Astrocyte of the hippocampus (primary cell): ENCODE measurements around the gene EHHADH.
"Not testable (repeated sequence)": the region's sequence is repeated elsewhere in the genome, so short reads cannot be mapped to it uniquely, and the experiment has no call there.

ENCODE experiments used
- DNase-seq: peaks from one replicate; pipeline ENCODE4 v3.0.0; 2011; ENCODE audit warnings: low read depth, low spot score

The EHHADH gene

DNA sequence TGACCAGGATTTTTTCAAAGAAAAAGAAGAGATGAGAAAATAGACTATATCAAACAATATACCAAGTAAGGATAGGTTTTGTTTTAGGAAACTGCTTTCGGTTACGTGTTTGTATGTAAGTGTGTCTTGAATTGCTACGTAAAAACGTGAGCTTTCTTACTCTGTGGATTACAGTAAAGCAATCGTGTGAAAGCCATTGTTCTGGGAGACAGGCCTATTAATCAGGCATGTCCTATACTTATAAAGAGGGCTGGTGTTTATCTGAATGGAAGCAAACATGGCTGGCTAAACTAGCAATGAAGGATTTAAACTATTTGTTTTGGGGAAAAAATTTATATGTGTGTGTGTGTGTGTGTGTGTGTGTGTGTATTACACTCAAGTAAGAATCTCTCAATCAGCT lies 2.6 kb downstream of the EHHADH start:
- peak; percentile 16 for DNase-seq

- peak; percentile 23 for DNase-seq
Measured at GRCh38 chr3:185250653-185251052, 3.2 kb downstream of the EHHADH start.

DNA sequence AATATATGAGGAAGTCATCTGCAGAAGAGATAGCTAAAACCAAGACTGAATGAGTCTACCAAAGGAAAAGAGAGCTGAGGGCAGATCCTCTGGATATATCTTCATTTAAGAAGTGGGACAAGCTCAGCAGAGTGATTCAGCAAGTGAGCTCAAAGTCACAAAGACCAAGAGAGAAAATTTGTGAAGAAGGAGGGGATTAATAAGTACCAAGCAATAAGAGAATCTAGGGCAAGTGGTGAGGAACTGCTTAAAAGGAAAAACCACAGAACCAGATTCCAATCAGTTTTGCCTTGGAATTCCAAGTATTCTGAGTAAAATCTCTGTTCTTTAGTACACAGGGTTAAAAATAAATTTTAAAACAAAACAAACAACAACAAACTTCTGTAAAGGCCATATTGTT lies 3.6 kb downstream of the EHHADH start:
- DNase-seq: peak; percentile 66

DNA sequence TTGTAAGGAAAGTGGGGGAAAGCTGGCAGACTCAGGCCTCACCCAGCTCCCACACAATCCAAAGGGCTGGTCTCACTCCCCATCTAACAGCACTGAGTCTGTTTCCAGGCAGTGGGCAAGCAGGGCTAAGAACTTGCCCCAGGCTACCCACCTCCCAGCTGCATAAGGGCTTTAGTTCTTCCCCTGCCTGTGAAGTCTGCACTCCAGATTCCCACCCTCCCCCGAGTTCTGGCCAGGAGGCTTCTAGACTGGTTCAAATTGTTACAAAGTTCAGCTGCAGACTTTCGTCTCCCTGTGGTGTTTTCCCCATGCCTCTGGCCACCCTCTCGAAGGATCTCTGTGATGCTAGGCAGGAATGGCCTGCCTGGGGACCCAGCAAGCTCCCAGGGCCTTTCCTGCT lies 11.2 kb downstream of the EHHADH start:
- no peak for DNase-seq

DNA sequence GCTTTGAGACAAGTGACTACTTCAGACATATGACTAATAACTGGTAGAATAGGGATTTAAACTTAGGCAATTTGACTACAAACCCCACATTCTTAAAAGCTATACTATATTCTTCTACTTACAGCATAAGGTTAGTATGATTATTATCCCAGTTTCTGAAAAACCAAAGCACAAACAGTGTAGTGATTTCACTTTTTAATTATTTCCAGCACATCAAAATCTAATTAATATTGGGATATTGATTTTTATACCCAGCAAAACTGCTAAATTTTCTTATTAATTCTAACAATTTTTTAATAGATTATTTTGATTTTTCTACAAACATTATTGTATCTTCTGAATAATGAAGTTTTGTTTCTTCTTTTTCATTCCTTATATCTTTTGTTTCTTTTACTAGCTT lies 16.9 kb downstream of the EHHADH start:
- DNase-seq: no peak

DNA sequence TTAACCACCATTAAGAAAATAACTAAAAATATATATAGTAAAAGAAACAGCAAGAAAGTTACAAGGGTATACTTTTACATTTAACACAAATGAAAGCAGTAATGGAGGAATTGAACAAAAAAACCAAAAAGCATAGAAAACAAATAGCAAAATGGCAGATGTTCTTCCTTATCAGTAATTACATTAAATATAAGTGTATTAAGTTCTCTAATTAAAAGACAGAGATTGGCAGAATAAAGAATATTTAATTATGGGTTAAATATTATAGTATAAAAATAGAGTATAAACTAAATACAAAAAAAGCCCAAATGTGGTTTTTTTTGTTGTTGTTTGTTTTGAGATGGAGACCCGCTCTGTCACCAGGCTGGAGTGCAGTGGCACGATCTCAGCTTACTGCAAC lies 20.5 kb downstream of the EHHADH start:
- DNase-seq: no peak

GRCh38 chr3:185226526-185226925 lies 27.3 kb downstream of the EHHADH start:
- not testable (repeated sequence) for DNase-seq

GRCh38 chr3:185225523-185225922 lies 28.3 kb downstream of the EHHADH start:
- peak; percentile 75 for DNase-seq

DNA sequence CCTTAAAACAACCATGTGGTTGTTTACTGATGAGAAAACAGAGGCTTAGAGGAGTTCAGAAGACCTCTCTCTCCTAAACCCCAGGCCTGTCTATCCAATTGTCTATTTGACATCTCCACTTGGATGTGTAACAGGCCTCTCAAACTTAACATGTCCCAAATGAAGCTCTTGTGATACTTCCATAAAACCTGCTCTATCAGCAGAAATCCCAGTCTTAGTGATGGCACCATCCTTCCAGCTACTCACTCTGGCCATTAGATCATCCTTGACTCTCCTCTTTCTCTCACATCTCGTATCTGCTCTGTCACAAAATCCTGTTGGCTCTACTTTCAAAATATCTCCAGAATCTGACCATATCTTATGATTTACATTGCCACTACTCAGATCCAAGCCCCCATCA lies 28.8 kb downstream of the EHHADH start:
- DNase-seq: no peak

GRCh38 chr3:185221203-185221602 lies 32.6 kb downstream of the EHHADH start:
- DNase-seq: no peak

DNA sequence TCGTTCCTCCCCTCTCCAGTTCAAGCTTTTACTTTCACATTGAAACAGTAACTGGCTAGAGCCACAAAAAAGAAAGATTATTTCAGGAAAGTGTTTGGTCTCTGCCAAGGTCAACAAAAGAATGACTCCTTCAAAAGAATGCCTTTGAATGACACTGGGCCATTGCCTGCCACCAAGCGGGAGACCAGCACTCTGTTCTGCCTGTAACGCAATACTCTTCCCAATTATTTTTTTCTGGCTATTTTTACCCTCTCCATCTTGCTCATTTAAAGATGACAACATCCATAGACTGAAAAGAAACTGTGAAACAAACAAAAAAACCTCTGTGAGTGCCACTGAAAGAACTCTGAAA lies 37.3 kb downstream of the EHHADH start:
- peak; percentile 69 for DNase-seq

- peak; percentile 44 for DNase-seq
Measured at GRCh38 chr3:185215873-185216606, 37.8 kb downstream of the EHHADH start.

DNA sequence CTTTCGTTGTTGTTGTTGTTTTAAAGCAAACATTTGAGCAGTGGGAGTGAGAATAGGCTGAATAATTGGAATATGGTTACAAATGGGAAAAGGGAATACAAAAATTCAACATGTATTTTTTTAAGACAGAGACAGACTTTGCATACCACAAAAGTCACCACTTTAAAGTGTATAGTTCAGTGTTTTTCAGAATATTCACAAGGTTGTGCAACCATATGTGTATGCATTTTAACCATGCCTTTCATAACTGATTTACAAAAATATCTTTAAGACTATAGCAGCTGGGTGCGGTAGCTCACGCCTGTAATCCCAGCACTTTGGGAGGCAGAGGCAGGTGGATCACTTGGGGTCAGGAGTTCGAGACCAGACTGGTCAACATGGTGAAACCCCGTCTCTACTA lies 41.3 kb downstream of the EHHADH start:
- DNase-seq: no peak

DNA sequence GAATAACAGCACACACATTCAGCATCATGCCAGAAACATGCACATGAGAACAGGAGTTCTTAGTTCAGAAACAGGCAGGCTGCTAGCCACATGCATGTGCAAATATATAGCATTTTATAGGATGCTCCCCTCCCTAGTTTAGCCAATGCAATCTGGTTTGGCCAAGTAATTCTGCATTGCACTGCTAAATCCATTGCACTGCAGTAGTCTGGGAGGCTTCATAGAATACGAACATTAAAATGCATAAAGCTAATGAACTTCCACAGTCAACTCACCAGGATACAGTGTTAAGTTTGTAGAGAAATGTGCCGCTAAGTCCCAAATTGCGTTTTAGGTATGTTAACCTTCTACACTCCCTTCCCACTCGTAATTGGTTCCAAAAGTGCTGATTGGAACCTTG lies 41.8 kb downstream of the EHHADH start:
- DNase-seq: no peak

GRCh38 chr3:185210621-185211142 lies 43.2 kb downstream of the EHHADH start:
- DNase-seq: peak; percentile 23

GRCh38 chr3:185208823-185209222 lies 45.0 kb downstream of the EHHADH start:
- no peak for DNase-seq

DNA sequence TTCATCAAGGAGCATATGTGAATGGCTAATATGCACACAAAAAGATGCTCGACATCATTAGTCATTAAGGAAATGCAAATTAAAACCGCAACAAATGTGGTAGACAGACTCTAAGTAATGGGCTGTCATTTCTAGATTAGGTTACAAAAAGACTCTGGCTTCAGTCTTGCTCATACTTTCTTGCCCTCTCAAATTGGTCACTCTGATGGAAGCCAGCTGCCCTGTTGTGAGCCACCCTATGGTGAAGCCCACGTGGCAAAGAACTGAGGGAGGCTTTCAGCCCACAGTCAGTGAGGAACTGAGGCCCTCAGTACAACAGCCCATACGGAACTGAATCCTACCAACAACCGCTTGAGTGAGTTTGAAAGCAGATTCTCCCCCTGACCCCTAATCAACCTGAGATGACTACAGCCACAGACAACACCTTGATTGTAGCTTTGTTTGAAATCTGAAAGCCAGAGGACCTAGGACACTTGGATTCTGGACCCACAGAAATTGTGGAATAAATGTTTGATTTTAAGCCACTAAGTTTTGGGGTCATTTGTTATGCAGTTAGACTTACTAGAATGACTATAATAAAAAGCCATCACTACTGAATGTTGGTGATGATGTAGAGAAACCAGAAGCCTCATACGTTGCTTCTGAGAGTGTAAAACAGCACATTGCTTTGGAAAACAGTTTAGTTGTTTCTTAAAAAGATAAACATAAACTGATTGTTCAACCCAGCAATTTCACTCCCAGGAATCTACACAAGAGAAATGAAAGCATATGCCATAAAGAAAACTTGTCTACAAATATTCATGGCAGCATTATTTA lies 45.7 kb downstream of the EHHADH start:
- DNase-seq: peak; percentile 47

GRCh38 chr3:185207481-185207880 lies 46.4 kb downstream of the EHHADH start:
- no peak for DNase-seq

GRCh38 chr3:185205865-185206264 lies 48.0 kb downstream of the EHHADH start:
- no peak for DNase-seq

- no peak for DNase-seq
Measured at GRCh38 chr3:185204894-185205293, 49.0 kb downstream of the EHHADH start.

GRCh38 chr3:185200639-185201038 lies 53.2 kb downstream of the EHHADH start:
- peak; percentile 79 for DNase-seq

GRCh38 chr3:185199671-185200070 lies 54.2 kb downstream of the EHHADH start:
- DNase-seq: no peak

DNA sequence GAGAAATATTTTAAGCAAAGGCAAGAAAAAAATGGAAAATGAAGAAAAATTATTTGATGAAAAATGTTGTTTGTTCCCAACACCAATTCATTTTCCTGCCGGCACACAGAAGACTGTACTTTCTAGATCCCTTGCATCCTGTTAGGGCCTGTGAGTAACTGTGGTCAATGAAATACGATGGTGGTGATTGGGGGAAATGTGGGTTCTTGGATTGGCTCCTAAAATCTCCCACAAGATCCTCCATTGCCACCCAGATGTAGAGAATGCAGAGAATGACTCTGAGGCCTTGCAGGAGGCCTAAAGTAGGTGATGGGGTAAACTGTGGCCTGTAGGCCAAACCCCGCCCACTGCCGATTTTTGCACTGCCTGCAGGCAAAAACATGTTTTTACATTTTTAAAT lies 54.6 kb downstream of the EHHADH start:
- no peak for DNase-seq
